Body of pancreas (tissue), 4 donors: ENCODE results near the gene TMC3.

Experiments used
- CTCF ChIP-seq, 7 experiments: fragments of 450-650 bp in 4 of 7; fragments of 200-600 bp in 3 of 7; sonication (generic) in 3 of 7; IDR thresholded peaks; one replicate each; pipeline ENCODE4 v1.5.1; 2016 to 2019; ENCODE audit warnings: antibody characterized with exemption in 7 of 7
- POLR2A ChIP-seq, 3 donors: fragments of 450-650 bp; IDR thresholded peaks; one replicate each; pipeline ENCODE4 v1.6.1; 2016; ENCODE audit warnings: antibody characterized with exemption in 3 of 3, mild to moderate bottlenecking in 2 of 3

- TF ChIP-seq POLR2A (IDR thresholded peaks at IDR 0.05), result no peak
- peak; percentile 60 to 85 (median 79) for TF ChIP-seq CTCF (IDR thresholded peaks at IDR 0.05)
These were observed 26.7 kb upstream of the TMC3 start for GRCh38 chr15:81400640-81401236.
